Measurements from ENCODE around the gene BHLHE41.

DNA sequence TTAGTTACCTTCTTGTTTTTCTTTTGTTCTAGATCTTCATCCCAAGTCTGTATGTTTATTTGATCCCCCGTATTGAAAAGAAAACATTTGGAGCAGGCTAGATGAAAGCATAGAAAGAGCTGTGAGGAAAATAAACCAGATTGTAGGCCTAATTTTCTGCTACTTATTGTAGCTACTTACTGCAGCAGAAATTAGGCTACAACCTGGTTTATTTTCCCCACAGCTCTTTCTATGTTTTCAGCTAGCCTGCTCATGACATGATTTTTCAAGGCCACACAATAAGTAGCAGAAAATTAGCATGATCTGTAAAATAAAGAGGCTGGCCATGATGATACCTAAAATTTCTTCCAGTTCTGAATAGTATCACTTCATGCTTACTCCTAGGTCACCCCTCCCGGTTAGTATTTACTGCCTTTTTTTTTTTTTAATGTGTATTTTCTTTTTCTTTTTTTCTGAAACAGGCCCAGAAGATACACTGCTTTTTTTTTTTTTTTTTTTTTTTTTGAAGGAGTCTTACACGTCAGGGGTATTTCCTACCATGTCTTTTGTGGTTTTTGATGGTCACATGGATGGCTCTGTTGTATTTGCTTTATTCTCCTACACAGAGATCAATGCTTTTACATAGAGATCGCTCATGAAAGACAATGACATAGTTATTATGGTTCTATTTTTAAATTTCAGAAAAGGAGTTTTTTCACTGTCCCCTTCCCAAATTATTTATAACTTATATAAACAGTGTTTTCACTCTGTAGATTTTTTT, 32.3 kb downstream of the BHLHE41 start:
- TF ChIP-seq, protein P1, sequence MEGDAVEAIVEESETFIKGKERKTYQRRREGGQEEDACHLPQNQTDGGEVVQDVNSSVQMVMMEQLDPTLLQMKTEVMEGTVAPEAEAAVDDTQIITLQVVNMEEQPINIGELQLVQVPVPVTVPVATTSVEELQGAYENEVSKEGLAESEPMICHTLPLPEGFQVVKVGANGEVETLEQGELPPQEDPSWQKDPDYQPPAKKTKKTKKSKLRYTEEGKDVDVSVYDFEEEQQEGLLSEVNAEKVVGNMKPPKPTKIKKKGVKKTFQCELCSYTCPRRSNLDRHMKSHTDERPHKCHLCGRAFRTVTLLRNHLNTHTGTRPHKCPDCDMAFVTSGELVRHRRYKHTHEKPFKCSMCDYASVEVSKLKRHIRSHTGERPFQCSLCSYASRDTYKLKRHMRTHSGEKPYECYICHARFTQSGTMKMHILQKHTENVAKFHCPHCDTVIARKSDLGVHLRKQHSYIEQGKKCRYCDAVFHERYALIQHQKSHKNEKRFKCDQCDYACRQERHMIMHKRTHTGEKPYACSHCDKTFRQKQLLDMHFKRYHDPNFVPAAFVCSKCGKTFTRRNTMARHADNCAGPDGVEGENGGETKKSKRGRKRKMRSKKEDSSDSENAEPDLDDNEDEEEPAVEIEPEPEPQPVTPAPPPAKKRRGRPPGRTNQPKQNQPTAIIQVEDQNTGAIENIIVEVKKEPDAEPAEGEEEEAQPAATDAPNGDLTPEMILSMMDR (IDR thresholded peaks at IDR 0.05 in 8 of 11, conservative IDR thresholded peaks at IDR 0.05 in 3 of 11) = no peak
- no peak for TF ChIP-seq POLR2A (IDR thresholded peaks at IDR 0.05)

Data from spleen (tissue), 7 donors.